GM12891 (cell line): Measurements from ENCODE around the gene POU6F2.
"Not testable (repeated sequence)": the region's sequence is repeated elsewhere in the genome, so short reads cannot be mapped to it uniquely, and the experiment has no call there.

Experiments
- POLR2A ChIP-seq: IDR thresholded peaks from 2 replicates; pipeline ENCODE4 v1.6.1; 2011; ENCODE audit warnings: low read depth, low read length, control low read depth
- POLR2AphosphoS5 ChIP-seq: IDR thresholded peaks from 2 replicates; pipeline ENCODE4 v1.6.1; 2011; ENCODE audit warnings: low read depth, low read length, control low read depth
- POU2F2 ChIP-seq: IDR thresholded peaks from 2 replicates; pipeline ENCODE4 v1.6.1; 2011; ENCODE audit warnings: low read depth, mild to moderate bottlenecking, control low read depth, low read length, moderate library complexity
- SPI1 ChIP-seq: IDR thresholded peaks from 2 replicates; pipeline ENCODE4 v1.6.1; 2011; ENCODE audit warnings: low read depth, low read length, control low read depth
- TAF1 ChIP-seq: IDR thresholded peaks from 2 replicates; pipeline ENCODE4 v1.6.1; 2011; ENCODE audit warnings: low read depth, low read length, control low read depth

GRCh38 chr7:39013049-39013939 is 35.6 kb downstream of the POU6F2 start:
- not testable (repeated sequence) for TF ChIP-seq TAF1, POLR2AphosphoS5, POLR2A, SPI1, POU2F2
